ENCODE results near the gene SLC38A1.

The SLC38A1 gene

GRCh38 chr12:46224386-46224785, 44.5 kb downstream of the SLC38A1 start:
- no peak for ATAC-seq
- peak overlapping the region; percentile 99 for H3K27ac Mint-ChIP-seq
- peaks cover 94% of the 10 kb centered on the region for H3K36me3 Mint-ChIP-seq
- peaks cover 57% of the 10 kb centered on the region for H3K4me1 Mint-ChIP-seq
- no peak for DNase-seq (ENCODE audit: low spot score in 2 of 2)
- no peaks in the 10 kb centered on the region for H3K9me3 Mint-ChIP-seq
- H3K4me3 Mint-ChIP-seq: no peak overlapping the region

GRCh38 chr12:46223047-46223446, 45.8 kb downstream of the SLC38A1 start:
- Mint-ChIP-seq H3K4me1 (peaks cover 70% of the 10 kb centered on the region), H3K36me3 (peaks cover 94% of the 10 kb centered on the region), H3K27ac (peak overlapping the region; percentile 99), H3K9me3 (no peaks in the 10 kb centered on the region), H3K4me3 (peak overlapping the region; percentile 15)
- DNase-seq (ENCODE audit: low spot score in 2 of 2) (no peak), ATAC-seq (no peak)

- Mint-ChIP-seq H3K4me3 (peak overlapping the region; percentile 15), H3K9me3 (no peaks in the 10 kb centered on the region), H3K27ac (peak overlapping the region; percentile 99), H3K36me3 (peaks cover 94% of the 10 kb centered on the region), H3K4me1 (peaks cover 74% of the 10 kb centered on the region)
- no peak for ATAC-seq
- DNase-seq (ENCODE audit: low spot score in 2 of 2): no peak
Measured at GRCh38 chr12:46222636-46223035, 46.2 kb downstream of the SLC38A1 start.

GRCh38 chr12:46221255-46222128, 47.4 kb downstream of the SLC38A1 start:
- Mint-ChIP-seq H3K4me3 (peak overlapping the region; percentile 5), H3K27ac (peak overlapping the region; percentile 99), H3K4me1 (peaks cover 84% of the 10 kb centered on the region), H3K36me3 (peaks cover 94% of the 10 kb centered on the region), H3K9me3 (no peaks in the 10 kb centered on the region)
- DNase-seq (ENCODE audit: low spot score in 2 of 2) (no peak), ATAC-seq (no peak)

GRCh38 chr12:46219877-46220655, 48.8 kb downstream of the SLC38A1 start:
- H3K4me1 Mint-ChIP-seq: peaks cover 94% of the 10 kb centered on the region
- ATAC-seq (peak; percentile 68), DNase-seq (ENCODE audit: low spot score in 2 of 2) (peak; percentile 38 to 77)
- no peaks in the 10 kb centered on the region for H3K9me3 Mint-ChIP-seq
- H3K27ac Mint-ChIP-seq: peak overlapping the region; percentile 99
- peaks cover 94% of the 10 kb centered on the region for H3K36me3 Mint-ChIP-seq
- peak overlapping the region; percentile 67 for H3K4me3 Mint-ChIP-seq

- H3K36me3 Mint-ChIP-seq: peaks cover 94% of the 10 kb centered on the region
- H3K4me1 Mint-ChIP-seq: peaks cover 93% of the 10 kb centered on the region
- peak overlapping the region; percentile 99 for H3K27ac Mint-ChIP-seq
- ATAC-seq: peak; percentile 1
- H3K9me3 Mint-ChIP-seq: no peaks in the 10 kb centered on the region
- peak overlapping the region; percentile 67 for H3K4me3 Mint-ChIP-seq
- no peak for DNase-seq (ENCODE audit: low spot score in 2 of 2)
Measured at GRCh38 chr12:46219132-46219876, 49.5 kb downstream of the SLC38A1 start.

GRCh38 chr12:46218322-46219095, 50.3 kb downstream of the SLC38A1 start:
- no peak for ATAC-seq
- Mint-ChIP-seq H3K4me1 (peaks cover 90% of the 10 kb centered on the region), H3K9me3 (no peaks in the 10 kb centered on the region), H3K36me3 (peaks cover 94% of the 10 kb centered on the region), H3K4me3 (peak overlapping the region; percentile 67), H3K27ac (peak overlapping the region; percentile 99)
- no peak for DNase-seq (ENCODE audit: low spot score in 2 of 2)

- Mint-ChIP-seq H3K9me3 (no peaks in the 10 kb centered on the region), H3K36me3 (peaks cover 93% of the 10 kb centered on the region), H3K4me3 (peak overlapping the region; percentile 67), H3K27ac (peak overlapping the region; percentile 99), H3K4me1 (peaks cover 90% of the 10 kb centered on the region)
- ATAC-seq (peak; percentile 47), DNase-seq (ENCODE audit: low spot score in 2 of 2) (peak in 1 of 2 donors; percentile 75)
Measured at GRCh38 chr12:46217541-46218321, 51.1 kb downstream of the SLC38A1 start.

- Mint-ChIP-seq H3K27ac (peak overlapping the region; percentile 99), H3K4me1 (peaks cover 89% of the 10 kb centered on the region), H3K9me3 (no peaks in the 10 kb centered on the region), H3K4me3 (peak overlapping the region; percentile 80), H3K36me3 (peaks cover 97% of the 10 kb centered on the region)
- DNase-seq (ENCODE audit: low spot score in 2 of 2): peak; percentile 61 to 88
- peak; percentile 90 for ATAC-seq
Measured at GRCh38 chr12:46214668-46215436, 54.0 kb downstream of the SLC38A1 start.

GRCh38 chr12:46212108-46212982, 56.5 kb downstream of the SLC38A1 start:
- Mint-ChIP-seq H3K4me3 (peak overlapping the region; percentile 11), H3K9me3 (no peaks in the 10 kb centered on the region), H3K4me1 (peaks cover 77% of the 10 kb centered on the region), H3K36me3 (peaks cover 97% of the 10 kb centered on the region), H3K27ac (peak overlapping the region; percentile 97)
- DNase-seq (ENCODE audit: low spot score in 2 of 2) (no peak), ATAC-seq (no peak)

- Mint-ChIP-seq H3K4me1 (peaks cover 65% of the 10 kb centered on the region), H3K36me3 (peaks cover 97% of the 10 kb centered on the region), H3K4me3 (peak overlapping the region; percentile 46), H3K9me3 (no peaks in the 10 kb centered on the region), H3K27ac (peak overlapping the region; percentile 97)
- ATAC-seq (no peak), DNase-seq (ENCODE audit: low spot score in 2 of 2) (no peak)
Measured at GRCh38 chr12:46210873-46211439, 57.9 kb downstream of the SLC38A1 start.
